ENCODE results near the gene TRIP10. TPM values are rescaled to one million over a fixed set of nuclear protein-coding genes. Genes with fewer than 3 reads are reported as not detected.
A peak's percentile ranks its signal among the peaks of the same experiment; 100 is the strongest.
"Not testable (repeated sequence)": the region's sequence is repeated elsewhere in the genome, so short reads cannot be mapped to it uniquely, and the experiment has no call there.

Gene TRIP10
- total RNA-seq, 1 donor: 8.3 TPM

DNA sequence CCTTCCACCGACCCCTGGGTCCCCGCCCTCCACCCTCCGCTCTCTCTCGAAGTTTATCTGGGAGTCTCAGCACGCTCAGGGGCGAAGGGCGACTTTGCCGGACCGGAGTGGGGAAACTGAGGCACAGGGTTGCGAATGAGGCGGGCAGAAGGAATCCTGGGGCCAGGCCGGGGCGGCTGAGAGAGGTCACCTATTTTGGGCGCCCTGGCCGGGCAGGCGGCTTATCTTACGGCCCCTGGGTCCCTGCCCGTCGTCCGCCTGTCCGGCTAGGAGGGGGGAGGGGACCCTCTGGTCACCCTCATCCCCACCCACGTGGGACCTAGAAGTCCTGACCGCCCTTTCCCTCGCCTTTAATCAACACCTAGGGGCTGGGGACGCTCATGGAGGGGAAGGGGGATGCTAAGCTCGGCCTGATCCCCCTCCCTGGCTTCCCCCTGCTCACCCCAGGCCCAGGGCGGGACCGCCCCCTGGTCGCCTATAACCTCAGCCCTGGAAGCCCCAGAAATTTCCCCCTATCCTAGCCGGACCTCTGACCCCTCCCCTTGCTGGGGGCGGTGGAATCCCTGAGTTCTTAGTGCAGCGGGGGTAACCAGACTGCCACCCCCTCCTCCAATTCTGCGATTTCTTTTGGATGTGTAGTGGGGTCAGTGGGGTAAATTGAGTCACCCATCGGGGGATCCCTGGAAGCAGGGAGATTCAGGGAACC is 556 bp downstream of the TRIP10 start:
- DNase-seq (ENCODE audit: low read depth in 2 of 3, low spot score in 2 of 3): no peak

GRCh38 chr19:6740589-6741343 is 1.3 kb downstream of the TRIP10 start:
- no peak for DNase-seq (ENCODE audit: low read depth in 2 of 3, low spot score in 2 of 3)

- no peak for DNase-seq (ENCODE audit: low read depth in 2 of 3, low spot score in 2 of 3)
Observed at GRCh38 chr19:6743066-6743465, 3.6 kb downstream of the TRIP10 start.

DNA sequence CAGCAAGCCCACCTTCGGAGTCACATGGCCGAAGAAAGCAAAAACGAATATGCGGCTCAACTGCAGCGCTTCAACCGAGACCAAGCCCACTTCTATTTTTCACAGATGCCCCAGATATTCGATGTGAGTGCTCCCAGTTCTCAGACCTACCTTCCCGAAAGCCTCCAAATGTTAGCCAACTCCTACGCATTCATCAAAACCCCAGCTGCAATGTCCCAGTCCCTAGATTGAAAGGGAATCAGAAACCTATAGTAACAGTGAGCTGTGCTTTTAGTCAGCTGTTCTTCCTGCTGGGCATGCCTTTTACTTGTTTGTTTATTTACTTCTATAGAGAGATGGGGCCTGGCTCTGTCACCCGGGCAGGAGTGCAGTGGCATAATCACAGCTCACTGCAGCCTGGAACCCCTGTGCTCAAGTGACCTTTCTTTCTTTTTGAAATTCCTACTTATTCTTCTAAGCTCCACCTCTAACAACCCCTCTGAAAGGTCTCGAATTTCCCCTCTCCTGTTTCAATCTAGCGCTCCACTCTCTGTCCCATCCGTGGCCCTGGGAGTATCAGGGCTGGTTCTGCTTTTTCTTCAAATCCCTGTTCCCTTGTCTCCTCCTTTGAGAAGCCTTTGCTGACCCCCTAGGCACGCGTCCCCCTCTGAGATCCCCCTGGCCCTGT is 4.4 kb downstream of the TRIP10 start:
- no peak for DNase-seq (ENCODE audit: low read depth in 2 of 3, low spot score in 2 of 3)

DNA sequence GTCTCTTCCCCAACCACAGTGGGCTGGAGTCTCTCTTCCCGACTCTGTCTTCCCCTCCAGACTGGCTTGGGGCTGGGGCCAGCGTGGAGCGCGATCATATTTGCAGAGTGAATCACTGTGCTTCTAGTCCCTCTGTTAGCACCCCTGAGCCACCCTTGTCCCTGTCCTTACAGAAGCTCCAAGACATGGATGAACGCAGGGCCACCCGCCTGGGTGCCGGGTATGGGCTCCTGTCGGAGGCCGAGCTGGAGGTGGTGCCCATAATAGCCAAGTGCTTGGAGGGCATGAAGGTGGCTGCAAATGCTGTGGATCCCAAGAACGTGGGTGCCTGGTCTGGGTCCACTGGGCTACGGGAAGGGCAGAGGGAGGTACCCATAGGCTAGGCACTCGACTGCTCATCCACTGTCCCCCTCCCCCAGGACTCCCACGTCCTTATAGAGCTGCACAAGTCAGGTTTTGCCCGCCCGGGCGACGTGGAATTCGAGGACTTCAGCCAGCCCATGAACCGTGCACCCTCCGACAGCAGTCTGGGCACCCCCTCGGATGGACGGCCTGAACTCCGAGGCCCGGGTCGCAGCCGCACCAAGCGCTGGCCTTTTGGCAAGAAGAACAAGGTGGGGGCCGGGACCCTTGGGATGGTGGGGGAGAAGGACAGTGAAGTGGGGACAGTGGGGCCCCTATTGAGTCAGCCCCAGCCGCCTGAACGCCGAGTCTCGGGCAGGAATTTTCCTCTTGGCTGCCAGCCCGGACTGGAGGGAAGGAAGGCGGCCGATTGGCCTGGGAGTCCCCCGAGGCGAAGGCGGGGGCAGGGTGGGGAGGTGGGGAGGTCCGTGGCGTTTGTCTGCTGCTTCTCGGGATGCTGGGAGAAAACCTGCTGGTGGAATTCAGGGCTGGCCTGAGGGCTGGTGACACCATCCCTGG is 5.2 kb downstream of the TRIP10 start:
- no peak for DNase-seq (ENCODE audit: low read depth in 2 of 3, low spot score in 2 of 3)

DNA sequence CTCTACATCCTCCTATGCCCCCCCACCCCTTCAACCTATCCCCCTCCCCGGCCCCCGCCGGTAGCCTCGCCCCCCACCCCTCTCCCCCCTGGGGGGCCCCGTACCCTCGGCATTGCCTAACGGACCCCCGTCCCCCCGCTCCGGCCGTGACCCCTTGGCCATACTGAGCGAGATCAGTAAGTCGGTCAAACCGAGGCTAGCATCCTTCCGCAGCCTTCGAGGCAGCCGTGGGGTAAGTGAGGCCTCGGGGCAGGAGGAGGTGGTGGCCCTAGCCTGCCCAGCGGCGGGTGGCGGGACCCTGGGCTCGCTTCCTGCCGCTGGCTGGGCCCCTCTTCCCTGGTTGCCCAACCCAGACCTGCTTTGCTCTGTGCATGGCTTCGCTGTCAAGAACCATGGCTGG is 6.5 kb downstream of the TRIP10 start:
- no peak for DNase-seq (ENCODE audit: low read depth in 2 of 3, low spot score in 2 of 3)

- not testable (repeated sequence) for DNase-seq (ENCODE audit: low read depth in 2 of 3, low spot score in 2 of 3)
Observed at GRCh38 chr19:6748543-6748942, 9.1 kb downstream of the TRIP10 start.

DNA sequence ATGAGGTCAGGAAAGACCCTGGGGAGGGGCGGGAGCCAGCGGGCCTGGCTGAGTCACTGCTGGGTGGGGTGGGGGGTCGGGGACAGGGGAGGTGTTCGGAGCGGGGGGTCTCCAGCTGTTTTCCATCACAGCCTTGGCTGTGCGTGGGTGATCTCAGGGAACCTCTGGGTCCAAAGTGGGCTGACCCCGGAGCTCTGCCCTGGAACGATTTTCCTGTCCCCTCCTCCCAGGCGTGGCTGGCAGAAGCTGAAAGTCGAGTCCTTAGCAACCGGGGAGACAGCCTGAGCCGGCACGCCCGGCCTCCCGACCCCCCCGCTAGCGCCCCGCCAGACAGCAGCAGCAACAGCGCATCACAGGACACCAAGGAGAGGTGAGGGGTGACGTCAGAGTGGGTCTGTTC is 10.6 kb downstream of the TRIP10 start:
- no peak for DNase-seq (ENCODE audit: low read depth in 2 of 3, low spot score in 2 of 3)

DNA sequence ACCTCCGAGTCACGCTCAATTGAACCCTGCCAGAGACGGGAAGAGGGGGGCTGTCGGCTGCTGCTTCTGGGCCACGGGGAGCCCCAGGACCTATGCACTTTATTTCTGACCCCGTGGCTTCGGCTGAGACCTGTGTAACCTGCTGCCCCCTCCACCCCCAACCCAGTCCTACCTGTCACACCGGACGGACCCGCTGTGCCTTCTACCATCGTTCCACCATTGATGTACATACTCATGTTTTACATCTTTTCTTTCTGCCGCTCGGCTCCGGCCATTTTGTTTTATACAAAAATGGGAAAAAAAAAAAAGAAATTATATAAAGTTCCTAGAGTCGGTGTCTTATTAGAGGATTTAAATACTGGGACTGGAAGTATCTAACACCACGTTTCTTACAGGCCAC is 11.7 kb downstream of the TRIP10 start:
- DNase-seq (ENCODE audit: low read depth in 2 of 3, low spot score in 2 of 3): no peak

DNA sequence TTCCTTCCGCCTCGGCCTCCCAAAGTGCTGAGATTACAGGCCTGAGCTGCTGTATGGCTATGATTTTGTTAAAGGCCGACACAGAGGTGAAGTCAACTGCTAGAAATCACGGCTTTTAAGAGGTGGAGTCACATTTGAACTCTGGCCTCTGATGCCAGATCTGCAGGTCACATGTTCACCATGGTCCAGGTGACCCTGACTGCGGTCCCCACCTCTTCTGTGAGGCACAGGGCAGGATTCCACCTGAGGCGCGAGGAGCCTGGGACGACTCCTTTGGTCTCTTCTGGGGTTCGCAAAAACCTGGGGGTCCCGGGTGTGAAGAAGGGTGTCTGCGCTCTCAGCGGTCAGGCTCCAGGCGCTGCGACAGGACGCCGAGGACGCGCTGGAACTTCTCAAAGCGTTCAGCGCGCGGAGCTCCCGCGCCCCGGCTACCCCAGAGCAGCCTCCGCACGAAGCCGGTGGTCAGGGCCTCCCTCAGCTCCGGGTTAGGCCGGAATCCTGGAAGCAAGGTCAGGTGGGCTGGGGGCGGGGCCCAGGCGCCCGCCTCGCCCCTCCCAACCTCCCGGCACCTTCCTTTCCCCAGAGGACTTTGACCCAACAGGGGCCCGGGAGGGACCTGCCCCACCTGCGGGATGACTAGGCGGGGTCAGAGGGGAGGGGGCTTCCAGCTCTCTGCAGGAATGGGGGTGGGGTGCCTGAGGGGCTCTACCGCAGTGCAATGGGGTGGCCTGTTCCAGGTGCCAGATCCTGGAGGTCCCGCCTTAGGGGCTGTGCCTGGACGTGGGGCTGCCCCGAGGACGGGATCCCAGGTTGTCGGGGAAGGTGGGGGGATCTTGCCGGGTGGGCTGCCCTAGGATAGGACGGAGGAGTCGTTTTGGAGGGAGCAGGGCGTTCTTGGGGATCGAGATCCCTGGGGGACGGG is 13.0 kb downstream of the TRIP10 start:
- no peak for DNase-seq (ENCODE audit: low read depth in 2 of 3, low spot score in 2 of 3)

DNA sequence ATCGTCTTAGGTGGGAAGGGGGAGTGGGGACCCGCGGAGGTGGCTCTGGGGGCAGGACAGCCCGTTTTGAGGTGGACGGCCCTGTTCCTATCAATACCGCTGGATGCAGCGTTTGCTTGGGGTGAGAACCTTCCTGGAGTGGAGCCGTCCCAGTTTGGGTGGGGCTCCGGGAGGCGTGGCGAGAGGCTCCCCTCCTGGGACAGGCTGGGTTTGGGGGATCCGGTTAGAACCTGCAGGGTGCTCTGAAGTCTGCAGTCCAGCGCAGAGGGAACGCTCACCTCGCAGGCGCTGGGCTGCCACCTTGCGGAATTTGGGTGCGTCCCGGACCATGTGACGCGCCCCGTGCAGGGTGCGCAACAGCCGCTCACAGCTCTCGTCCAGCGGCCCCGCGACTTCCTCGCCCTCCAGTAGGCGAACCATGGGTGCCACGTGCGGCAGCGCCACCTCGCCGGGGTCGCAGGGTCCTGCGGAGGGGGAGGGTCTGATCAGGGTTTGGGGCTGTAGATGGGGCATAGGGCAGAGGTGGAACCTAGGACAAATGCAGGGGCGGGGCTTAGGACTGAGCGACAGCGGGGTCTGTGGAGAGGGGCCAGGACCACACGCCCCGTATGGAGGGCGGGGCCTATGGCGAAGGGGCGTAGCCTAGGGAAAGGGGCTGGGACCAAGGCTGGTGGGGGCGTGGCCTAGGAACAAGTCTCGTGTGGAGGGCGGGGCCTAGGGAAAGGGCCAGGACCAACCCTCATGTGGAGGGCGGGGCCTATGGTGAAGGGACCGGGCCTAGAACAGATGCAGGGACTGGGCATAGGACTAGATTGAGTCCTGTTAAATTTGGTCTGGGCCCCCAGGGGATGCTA is 13.9 kb downstream of the TRIP10 start:
- peak; percentile 47 to 96 (median 93) for DNase-seq (ENCODE audit: low read depth in 2 of 3, low spot score in 2 of 3)

GRCh38 chr19:6754136-6754535 is 14.7 kb downstream of the TRIP10 start:
- DNase-seq (ENCODE audit: low read depth in 2 of 3, low spot score in 2 of 3): no peak

GRCh38 chr19:6754653-6755463 is 15.4 kb downstream of the TRIP10 start:
- no peak for DNase-seq (ENCODE audit: low read depth in 2 of 3, low spot score in 2 of 3)

DNA sequence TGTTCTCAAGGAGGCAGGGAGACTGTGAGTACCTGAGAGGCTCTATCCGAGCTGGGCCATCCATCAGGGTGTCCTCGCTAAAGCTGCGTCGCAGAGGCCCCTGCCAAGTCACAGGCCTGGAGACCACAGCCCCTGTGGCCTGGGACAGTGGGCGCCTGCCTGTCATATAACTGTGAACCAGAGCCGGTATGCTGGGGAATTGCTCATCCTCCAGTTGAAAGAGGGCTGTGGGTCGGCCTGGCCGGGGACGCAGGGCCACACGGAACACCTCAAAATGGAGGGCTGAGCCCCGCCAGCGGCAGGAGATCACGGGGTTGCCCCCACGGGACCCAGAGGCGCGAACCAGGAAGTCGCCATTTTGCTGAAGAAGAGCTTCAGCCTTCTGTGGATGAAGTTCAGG is 21.1 kb downstream of the TRIP10 start:
- DNase-seq (ENCODE audit: low read depth in 2 of 3, low spot score in 2 of 3): no peak

DNA sequence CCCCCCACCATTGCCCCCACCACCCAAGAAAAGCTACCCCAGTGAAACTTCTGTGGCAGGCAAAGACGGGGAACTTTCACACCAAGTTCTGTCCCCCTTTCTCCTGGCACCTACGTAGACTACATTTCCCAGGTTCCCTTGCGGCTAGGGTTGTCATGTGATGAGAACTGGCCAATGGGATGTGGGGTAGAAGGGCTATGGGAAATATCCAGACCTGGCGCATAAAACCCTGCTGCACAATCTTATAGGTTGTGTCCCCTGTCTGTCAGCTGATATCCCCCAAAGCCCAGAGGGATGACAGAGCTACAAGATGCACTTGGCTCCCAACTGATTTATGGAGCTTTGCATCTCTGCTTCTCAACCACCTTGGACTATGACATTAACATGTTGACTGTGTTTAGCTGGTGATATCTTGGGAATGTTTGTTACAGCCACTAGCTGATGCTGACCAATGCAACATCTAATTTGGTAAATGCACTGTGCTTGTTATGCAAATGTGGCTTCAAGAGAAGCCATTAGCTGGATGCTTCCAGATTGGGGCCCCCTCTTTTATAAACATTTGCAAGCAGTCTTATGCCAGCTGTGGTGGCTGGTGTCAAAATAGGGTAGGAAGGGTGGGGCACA is 21.7 kb downstream of the TRIP10 start:
- DNase-seq (ENCODE audit: low read depth in 2 of 3, low spot score in 2 of 3): peak in 1 of 3 donors; percentile 45

- not testable (repeated sequence) for DNase-seq (ENCODE audit: low read depth in 2 of 3, low spot score in 2 of 3)
Observed at GRCh38 chr19:6762253-6762797, 22.8 kb downstream of the TRIP10 start.

GRCh38 chr19:6765738-6766356 is 26.4 kb downstream of the TRIP10 start:
- DNase-seq (ENCODE audit: low read depth in 2 of 3, low spot score in 2 of 3): no peak

All from hematopoietic multipotent progenitor cell (in vitro differentiated cells).